Uterus (tissue), 4 donors: Measurements from ENCODE around the gene SLC8B1. TPM values are rescaled to one million over a fixed set of nuclear protein-coding genes. Genes with fewer than 3 reads are reported as not detected.

Experiments used
- DNase-seq, 2 donors: peaks; one replicate each; pipeline ENCODE4 v3.0.0-alpha.2; 2019 to 2020
- H3K27ac ChIP-seq, 2 donors: fragments of 200-600 bp; sonication (generic); 1 replicate in 1 of 2; 2 replicates in 1 of 2; pipeline ENCODE4 v1.5.1; 2016 to 2018
- H3K27me3 ChIP-seq, 2 donors: fragments of 200-600 bp; sonication (generic); one replicate each; pipeline ENCODE4 v1.5.1; 2018 to 2019; ENCODE audit warnings: control low read depth in 1 of 2
- H3K36me3 ChIP-seq, 2 donors: fragments of 200-600 bp; sonication (generic); one replicate each; pipeline ENCODE4 v1.5.1; 2019; ENCODE audit warnings: control low read depth in 1 of 2
- H3K4me1 ChIP-seq, 2 donors: fragments of 200-600 bp; sonication (generic); one replicate each; pipeline ENCODE4 v1.5.1; 2018 to 2019; ENCODE audit warnings: control low read depth in 1 of 2
- H3K4me3 ChIP-seq, 2 donors: fragments of 200-600 bp; sonication (generic); 1 replicate in 1 of 2; 2 replicates in 1 of 2; pipeline ENCODE4 v1.5.1; 2018 to 2019; ENCODE audit warnings: mild to moderate bottlenecking in 1 of 2
- H3K9me3 ChIP-seq, 2 donors: fragments of 200-600 bp; sonication (generic); one replicate each; pipeline ENCODE4 v1.5.1; 2019; ENCODE audit warnings: control low read depth in 1 of 2
- CTCF ChIP-seq, 4 experiments: fragments of 200-600 bp in 2 of 4; fragments of 450-650 bp in 2 of 4; sonication (generic) in 2 of 4; IDR thresholded peaks; one replicate each; pipeline ENCODE4 v1.5.1; 2016 to 2019; ENCODE audit warnings: antibody characterized with exemption in 4 of 4, mild to moderate bottlenecking in 2 of 4, moderate library complexity in 1 of 4
- POLR2A ChIP-seq, 2 donors: fragments of 450-650 bp; IDR thresholded peaks; one replicate each; pipeline ENCODE4 v1.6.1; 2016; ENCODE audit warnings: antibody characterized with exemption in 2 of 2, mild to moderate bottlenecking in 1 of 2, moderate library complexity in 1 of 2
- intact Hi-C: fragments of 100-400 bp; cut with DNase I; formaldehyde crosslinking; loops from one replicate; pipeline ENCODE4 v1.15.1; 2023; ENCODE audit warnings: low total_unique reads
- total RNA-seq, 4 donors: library from RNA; depleted of rRNA in 3 of 4; stranded (reverse); fragments of >200 nt in 3 of 4; gene quantifications; one replicate each; pipeline versions ENCODE4 v1.1.0 to v1.2.4, GENCODE V29; 2014 to 2023
- donor health status: DM: yes; HTN: yes; CAD: no.

The SLC8B1 gene
- total RNA-seq, 4 donors from 2014 or later = 14.2 to 47.1 (median 36.2) TPM

GRCh38 chr12:113333418-113333750 lies 1.5 kb downstream of the SLC8B1 start:
- DNase-seq = no peak
- H3K27ac ChIP-seq = peak overlapping the region in 1 of 2 donors; percentile 15
- H3K36me3 ChIP-seq = no peaks in the 10 kb centered on the region
- intact Hi-C loops = no loop called here
- peak overlapping the region in 1 of 2 donors; percentile 82 for H3K4me3 ChIP-seq
- H3K27me3 ChIP-seq = no peaks in the 10 kb centered on the region
- H3K9me3 ChIP-seq = no peaks in the 10 kb centered on the region
- no peaks in the 10 kb centered on the region for H3K4me1 ChIP-seq
- TF ChIP-seq CTCF (IDR thresholded peaks at IDR 0.05) = no peak
- no peak for TF ChIP-seq POLR2A (IDR thresholded peaks at IDR 0.05)

DNA sequence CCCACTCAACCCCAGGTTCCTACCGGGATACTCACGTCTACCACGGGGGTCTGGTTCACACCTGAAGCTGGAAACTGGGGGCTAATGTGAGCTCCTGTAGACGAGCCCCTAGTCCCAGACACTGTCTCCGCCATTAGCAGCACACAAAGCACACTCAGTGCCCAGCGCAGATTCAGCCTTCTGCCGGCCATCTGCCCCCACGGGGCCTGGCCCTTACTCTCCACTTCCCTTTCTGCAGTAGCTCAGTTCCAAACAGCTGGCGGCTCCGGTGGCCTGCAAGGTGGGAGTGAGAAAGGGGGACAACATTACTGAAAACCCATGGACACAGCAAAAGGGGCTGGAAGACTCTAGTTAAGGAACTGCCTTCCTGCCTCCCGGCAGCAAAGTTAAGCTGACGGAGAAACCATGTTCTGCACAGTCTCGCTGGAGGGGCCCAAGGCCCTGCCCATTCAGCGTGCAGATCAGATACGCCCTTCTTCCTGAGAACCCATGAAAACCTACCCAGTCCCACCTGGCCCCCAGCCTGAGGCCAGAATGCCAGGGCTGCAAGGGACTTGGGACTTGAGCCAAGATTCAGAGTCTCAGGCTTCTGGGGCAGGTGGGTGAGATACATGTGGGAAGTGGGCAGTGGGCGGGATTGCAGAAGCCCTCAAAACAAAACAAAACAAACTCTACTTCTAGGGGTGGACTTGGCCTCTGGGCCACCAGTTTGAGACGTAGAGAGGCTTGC lies 2.1 kb downstream of the SLC8B1 start:
- intact Hi-C loops = no loop called here
- peak overlapping the region in 1 of 2 donors; percentile 82 for H3K4me3 ChIP-seq

DNA sequence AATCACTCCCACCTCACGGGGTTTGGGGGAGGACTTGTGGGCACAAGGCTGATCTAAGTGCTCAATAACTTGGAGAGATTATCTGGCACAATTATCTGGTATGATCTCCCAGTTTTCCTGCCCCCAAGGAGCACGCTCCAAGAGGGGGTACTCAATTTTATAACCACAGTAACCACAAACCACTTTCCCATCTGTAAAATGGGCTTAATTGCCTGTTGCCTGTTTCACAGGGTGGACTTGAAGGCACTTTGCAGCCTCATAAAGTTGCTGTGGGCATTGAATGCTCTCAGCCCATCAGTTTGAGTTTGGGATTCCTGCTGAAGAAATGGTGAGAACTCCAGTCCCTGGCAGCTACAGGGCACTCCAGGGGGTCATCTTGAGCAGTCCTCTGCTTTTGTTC lies 4.4 kb downstream of the SLC8B1 start:
- Histone ChIP-seq H3K9me3 (no peaks in the 10 kb centered on the region), H3K36me3 (no peaks in the 10 kb centered on the region), H3K4me1 (no peaks in the 10 kb centered on the region), H3K27me3 (no peaks in the 10 kb centered on the region), H3K4me3 (no peak overlapping the region), H3K27ac (no peak overlapping the region)
- TF ChIP-seq CTCF (IDR thresholded peaks at IDR 0.05) = no peak
- DNase-seq = no peak
- intact Hi-C loops = no loop called here

More for the DNA sequence above, 2.1 kb downstream of the SLC8B1 start:
- TF ChIP-seq POLR2A (IDR thresholded peaks at IDR 0.05) = no peak
- no peak for TF ChIP-seq CTCF (IDR thresholded peaks at IDR 0.05)
- H3K27me3 ChIP-seq = no peaks in the 10 kb centered on the region
- H3K9me3 ChIP-seq = no peaks in the 10 kb centered on the region
- H3K36me3 ChIP-seq = no peaks in the 10 kb centered on the region
- H3K27ac ChIP-seq = peak overlapping the region in 1 of 2 donors; percentile 15
- no peak for DNase-seq
- H3K4me1 ChIP-seq = no peaks in the 10 kb centered on the region

- Histone ChIP-seq H3K27ac (no peak overlapping the region), H3K9me3 (no peaks in the 10 kb centered on the region), H3K4me3 (no peak overlapping the region), H3K4me1 (no peaks in the 10 kb centered on the region), H3K27me3 (no peaks in the 10 kb centered on the region), H3K36me3 (no peaks in the 10 kb centered on the region)
- DNase-seq = no peak
- TF ChIP-seq POLR2A (IDR thresholded peaks at IDR 0.05) = no peak
- no peak for TF ChIP-seq CTCF (IDR thresholded peaks at IDR 0.05)
- intact Hi-C loops = no loop called here
These were observed 5.0 kb downstream of the SLC8B1 start for GRCh38 chr12:113329791-113330417.

DNA sequence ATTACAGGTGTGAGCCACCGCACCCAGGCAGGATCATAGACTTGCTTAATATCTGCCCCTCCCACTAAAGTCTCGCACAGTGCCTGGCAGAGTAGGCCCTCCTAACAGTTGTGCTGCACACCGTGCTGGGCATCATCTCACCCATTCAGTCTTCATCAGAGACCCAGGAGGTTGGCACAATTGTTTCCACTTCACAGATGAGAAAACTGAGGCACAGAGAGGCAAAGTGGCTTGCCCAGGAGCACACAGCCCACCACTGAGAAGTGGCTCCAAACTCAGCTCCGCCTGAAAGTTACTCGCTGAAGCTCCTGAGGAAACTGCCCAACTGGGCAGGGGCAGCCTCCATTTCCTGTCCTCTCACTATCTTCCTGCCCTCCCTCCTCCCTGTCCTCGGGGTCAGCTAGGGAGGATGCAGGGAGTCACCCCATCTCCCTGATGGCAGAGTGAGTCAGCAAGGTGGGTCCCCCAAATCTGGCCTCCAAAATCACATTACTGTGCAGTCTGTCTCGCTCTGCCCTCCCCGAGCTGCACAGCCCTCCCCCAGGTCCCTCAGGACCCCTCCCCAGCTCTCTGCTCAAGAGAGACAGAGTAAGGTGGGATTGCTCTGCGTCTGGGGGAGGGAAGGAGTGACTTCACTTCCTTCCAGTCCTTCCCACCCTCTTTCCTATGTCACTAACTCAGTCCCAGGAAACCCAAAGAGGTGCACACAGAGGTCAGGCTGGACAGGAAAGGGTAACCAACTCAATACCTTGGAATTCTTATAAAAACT lies 5.7 kb downstream of the SLC8B1 start:
- DNase-seq = no peak
- no peaks in the 10 kb centered on the region for H3K36me3 ChIP-seq
- H3K4me3 ChIP-seq = no peak overlapping the region
- H3K27me3 ChIP-seq = no peaks in the 10 kb centered on the region
- no peaks in the 10 kb centered on the region for H3K9me3 ChIP-seq
- intact Hi-C loops = no loop called here
- TF ChIP-seq CTCF (IDR thresholded peaks at IDR 0.05) (no peak), POLR2A (IDR thresholded peaks at IDR 0.05) (no peak)
- H3K27ac ChIP-seq = no peak overlapping the region
- H3K4me1 ChIP-seq = no peaks in the 10 kb centered on the region
